ENCODE measurements around the gene STK39.

Gene STK39

GRCh38 chr2:168155680-168156079 is 91.7 kb downstream of the STK39 start:
- DNase-seq (ENCODE audit: low read depth in 2 of 2) = no peak
- TF ChIP-seq CTCF (IDR thresholded peaks at IDR 0.05; ENCODE audit: low read depth, low read length) = no peak
- no peak overlapping the region for H3K4me3 ChIP-seq (replicated peaks in 1 of 2; ENCODE audit: low read depth in 2 of 2, low read length in 2 of 2)

- no peak for TF ChIP-seq CTCF (IDR thresholded peaks at IDR 0.05; ENCODE audit: low read depth, low read length)
- H3K4me3 ChIP-seq (replicated peaks in 1 of 2; ENCODE audit: low read depth in 2 of 2, low read length in 2 of 2) = no peak overlapping the region
- no peak for DNase-seq (ENCODE audit: low read depth in 2 of 2)
Measured at GRCh38 chr2:168155046-168155445, 92.3 kb downstream of the STK39 start.

- DNase-seq (ENCODE audit: low read depth in 2 of 2) = no peak
- no peak overlapping the region for H3K4me3 ChIP-seq (replicated peaks in 1 of 2; ENCODE audit: low read depth in 2 of 2, low read length in 2 of 2)
- no peak for TF ChIP-seq CTCF (IDR thresholded peaks at IDR 0.05; ENCODE audit: low read depth, low read length)
Measured at GRCh38 chr2:168152902-168153530, 94.4 kb downstream of the STK39 start.

- no peak overlapping the region for H3K4me3 ChIP-seq (replicated peaks in 1 of 2; ENCODE audit: low read depth in 2 of 2, low read length in 2 of 2)
- TF ChIP-seq CTCF (IDR thresholded peaks at IDR 0.05; ENCODE audit: low read depth, low read length) = no peak
Measured at GRCh38 chr2:168149986-168150385, 97.4 kb downstream of the STK39 start.

GRCh38 chr2:168149150-168149974 is 98.0 kb downstream of the STK39 start:
- TF ChIP-seq CTCF (IDR thresholded peaks at IDR 0.05; ENCODE audit: low read depth, low read length) = no peak
- peak; percentile 16 to 53 for DNase-seq (ENCODE audit: low read depth in 2 of 2)

More at GRCh38 chr2:168149986-168150385, 97.4 kb downstream of the STK39 start:
- no peak for DNase-seq (ENCODE audit: low read depth in 2 of 2)

GRCh38 chr2:168147830-168148794 is 99.3 kb downstream of the STK39 start:
- no peak for TF ChIP-seq CTCF (IDR thresholded peaks at IDR 0.05; ENCODE audit: low read depth, low read length)
- DNase-seq (ENCODE audit: low read depth in 2 of 2) = no peak
- no peak overlapping the region for H3K4me3 ChIP-seq (replicated peaks in 1 of 2; ENCODE audit: low read depth in 2 of 2, low read length in 2 of 2)

More at GRCh38 chr2:168149150-168149974, 98.0 kb downstream of the STK39 start:
- no peak overlapping the region for H3K4me3 ChIP-seq (replicated peaks in 1 of 2; ENCODE audit: low read depth in 2 of 2, low read length in 2 of 2)
